Stimulated activated CD4-positive, alpha-beta T cell treated with anti-CD3 and anti-CD28 coated beads, TNF-alpha, amount 100 ng/mL, for 24 hours (primary cell): ENCODE data around the gene SIAH2.
A peak's percentile ranks its signal among the peaks of the same experiment; 100 is the strongest.

Experiments
- DNase-seq, 3 experiments: peaks; one replicate each; pipeline ENCODE4 v3.0.0-alpha.2; 2020; ENCODE audit warnings: low read depth in 3 of 3

SIAH2 gene

DNA sequence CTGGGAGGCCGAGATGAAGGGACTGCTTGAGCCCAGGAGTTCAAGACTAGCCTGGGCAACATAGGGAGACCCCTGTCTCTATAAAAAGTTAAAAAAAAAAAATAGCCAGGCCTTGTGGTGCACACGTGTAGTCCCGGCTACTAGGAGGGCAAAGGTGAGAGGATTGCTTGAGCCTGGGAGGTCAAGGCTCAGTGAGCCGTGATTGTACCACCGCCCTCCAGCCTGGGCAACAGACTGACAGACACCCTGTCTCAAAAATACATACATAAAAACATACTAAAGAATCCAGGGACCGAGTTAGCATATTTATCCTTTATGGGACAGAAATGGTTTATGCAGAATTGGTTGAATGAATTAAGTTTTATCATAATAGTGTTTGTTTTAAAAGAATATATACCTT, 13.7 kb downstream of the SIAH2 start:
- DNase-seq, result no peak

DNA sequence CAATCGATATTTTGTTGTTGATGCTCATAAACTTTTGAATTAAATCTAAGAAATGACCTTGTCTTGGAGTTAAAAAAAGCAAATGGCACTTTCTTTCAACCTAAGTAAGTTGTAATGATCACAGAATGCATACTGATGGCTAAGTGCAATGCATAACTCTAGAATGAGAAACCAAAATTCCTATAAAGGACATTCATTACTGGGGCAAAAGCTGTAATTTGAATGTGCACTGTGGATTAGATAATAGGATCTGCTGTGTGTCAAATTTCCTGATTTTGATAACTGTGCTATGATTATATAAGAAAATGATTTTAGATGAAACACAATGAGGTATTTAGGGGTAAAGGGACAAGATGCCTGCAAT, 14.3 kb downstream of the SIAH2 start:
- DNase-seq, result no peak

DNA sequence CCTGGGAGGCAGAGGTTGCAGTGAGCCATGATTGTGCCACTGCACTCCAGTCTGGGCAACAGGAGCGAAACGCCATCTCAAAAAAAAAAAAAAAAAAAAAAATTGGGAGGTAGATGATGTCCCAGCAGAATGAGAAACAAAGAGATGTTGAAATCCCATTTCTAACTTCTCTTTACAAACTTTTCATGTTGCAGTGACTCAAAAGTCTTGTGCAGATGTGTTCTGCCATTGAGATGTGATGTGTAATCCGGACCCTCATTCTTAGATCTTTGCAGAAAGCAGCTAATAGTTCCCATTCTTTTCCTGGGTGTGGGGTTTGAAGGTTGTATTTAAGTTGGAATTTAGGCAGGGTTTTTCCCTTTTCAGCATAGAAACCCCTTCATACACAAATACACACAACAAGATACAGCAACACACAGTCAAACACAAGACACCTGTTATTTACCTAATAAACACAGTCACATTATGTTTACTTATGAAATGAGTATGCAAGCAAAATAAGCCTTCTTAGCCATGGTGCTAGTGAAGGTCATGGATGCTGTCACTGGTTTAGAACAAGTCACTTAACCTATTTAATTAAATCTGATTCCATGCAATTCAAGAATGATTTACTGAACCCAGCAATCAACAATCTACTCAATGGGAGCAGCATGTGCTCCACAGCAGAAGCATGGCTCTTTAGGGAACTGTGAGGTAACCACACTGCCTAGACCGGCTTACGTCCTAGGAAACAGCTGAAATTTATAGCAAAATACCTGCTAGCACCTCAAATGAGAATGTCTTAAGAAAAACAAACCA, 14.9 kb downstream of the SIAH2 start:
- no peak for DNase-seq

DNA sequence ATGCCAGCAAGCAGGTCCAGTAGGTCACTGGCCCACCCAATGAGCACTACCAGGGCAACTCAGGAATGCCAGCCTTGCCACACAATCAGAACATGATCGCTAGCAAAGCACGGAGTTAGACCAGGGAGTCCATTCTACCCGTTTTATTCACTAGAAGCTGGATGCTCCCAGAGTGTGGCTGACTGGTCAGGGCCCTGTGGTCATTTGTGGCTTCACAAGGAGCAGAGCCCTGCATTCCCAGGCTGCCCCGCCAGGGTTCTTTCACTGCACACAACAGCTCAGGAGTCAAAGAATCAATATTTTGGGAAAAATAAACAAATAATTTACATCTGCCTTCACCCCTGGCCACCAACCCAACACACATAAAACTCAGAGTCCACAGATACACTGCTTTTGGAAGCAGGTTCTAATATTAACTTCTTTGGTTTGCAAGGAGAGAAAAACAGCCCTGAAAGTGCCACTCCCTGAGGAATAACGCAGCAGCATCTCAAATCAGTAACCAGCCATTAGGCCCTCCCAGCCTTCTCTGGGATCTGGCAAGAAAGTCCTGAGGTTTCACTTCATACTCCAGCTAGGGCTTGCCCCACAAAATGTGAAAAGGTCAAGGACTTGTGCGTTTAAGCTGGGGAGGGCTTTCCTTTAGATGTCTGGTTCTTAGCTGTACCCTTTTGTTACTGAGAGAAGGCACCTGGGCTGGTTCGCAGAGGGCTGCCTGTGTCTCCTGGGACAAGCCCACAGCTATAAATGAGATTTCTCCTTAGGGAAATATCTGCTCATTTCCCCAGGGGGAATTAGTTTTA, 16.0 kb downstream of the SIAH2 start:
- DNase-seq, result no peak

DNA sequence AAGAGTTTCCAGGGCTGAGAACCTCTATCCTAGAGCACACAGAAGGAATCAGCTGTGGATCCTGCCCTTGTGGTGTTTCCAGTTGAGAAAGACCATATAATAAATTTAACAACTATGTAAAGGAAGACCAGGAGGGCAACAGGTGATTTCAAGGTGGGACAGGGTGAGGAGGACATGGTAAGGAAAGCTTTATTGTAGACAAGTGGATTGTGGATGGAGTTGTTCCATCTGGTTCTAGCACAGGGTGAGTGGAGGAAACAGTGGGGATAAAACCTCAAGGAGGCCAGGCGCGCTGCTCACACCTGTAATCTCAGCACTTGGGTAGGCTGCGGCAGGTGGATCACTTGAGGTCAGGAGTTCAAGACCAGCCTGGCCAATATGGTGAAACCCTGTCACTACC, 17.1 kb downstream of the SIAH2 start:
- no peak for DNase-seq

DNA sequence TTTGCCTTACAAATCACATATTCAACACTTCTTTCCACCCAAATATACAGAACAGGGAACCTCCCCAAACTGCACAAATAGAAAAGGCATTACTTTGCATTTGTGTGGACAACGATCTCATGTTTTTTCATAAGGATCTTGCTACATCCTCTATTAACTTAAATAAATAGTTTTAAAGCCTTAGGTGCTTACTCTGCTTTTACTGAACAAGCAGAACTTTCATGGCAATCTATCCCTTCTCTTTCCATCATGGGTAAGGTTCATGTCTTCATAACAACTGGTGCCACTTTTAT, 18.1 kb downstream of the SIAH2 start:
- no peak for DNase-seq

DNA sequence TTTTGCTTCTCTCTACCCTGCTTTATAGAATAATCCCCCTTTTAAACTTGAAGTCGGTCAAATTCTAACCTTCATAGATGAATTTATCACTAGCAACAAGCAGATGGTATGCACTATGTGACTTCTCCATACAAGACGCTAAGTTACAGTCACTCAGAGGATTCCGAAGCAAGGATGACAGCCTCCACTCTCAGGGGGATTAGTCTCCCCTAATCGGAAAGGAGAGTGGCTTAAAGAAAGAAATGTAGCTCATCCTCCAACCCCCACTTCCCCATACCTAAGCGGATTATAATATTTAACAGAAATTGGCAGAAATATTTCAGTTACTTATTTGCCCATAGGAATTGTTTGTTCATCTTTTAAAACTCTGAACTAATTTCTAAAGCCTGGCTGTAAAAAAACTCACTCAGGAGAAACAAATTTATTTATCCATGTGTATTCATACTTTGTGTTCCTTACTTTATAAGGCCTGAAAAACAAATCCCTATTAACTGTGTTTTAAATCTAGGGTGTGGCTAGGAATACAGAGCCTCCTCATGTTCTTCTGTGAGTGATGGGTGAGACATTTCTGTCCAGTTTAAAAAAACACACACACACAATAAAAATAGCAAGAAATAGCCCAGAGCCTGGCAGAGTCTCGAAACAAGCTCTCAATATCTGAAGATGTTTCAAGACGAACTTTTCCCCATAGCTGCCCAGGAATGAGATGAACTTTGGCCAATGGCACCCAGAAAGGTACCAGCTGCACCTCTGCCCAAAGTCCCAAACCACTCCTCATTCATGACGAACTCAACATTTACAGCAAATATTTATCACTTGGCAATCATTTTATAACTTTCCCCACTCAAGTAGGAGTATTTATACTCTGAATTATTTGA, 18.7 kb downstream of the SIAH2 start:
- no peak for DNase-seq

DNA sequence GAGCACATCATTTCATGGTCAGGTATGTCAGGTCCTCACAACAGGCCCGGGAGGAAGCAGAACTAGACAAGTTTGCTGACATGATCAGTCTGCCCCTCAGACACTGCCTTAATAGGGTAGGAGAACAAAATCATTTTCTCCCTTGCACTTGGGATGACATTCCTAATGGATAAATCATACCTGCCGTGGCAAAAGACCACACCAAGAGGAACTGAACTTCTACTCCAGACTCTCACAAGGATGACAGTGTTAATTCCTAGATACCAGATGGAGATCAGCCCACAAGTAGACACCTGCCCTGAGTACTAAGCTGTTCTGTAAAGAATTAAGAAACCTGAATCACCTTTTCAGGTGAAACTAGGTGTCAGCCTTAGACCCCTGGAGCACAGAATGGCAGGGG, 19.5 kb downstream of the SIAH2 start:
- no peak for DNase-seq

DNA sequence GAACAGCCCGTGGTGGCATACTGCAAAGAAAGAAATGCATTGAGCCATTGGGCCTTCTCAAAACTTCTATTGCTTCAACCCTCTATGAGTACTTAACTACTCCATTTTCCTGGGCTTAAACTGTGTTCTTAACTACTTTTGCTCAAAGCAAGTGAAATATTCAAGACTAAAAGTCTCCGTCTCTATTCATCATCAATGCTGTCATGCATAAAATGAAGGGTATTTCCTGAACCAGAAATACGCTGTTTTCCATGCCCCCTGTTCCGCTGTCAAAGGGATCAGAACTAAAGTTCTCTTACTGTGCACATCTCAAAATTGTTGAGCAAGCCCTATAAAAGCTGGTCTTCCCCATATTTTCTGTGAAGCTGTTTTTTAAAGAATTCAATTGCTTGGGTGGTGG, 20.3 kb downstream of the SIAH2 start:
- DNase-seq, result no peak

DNA sequence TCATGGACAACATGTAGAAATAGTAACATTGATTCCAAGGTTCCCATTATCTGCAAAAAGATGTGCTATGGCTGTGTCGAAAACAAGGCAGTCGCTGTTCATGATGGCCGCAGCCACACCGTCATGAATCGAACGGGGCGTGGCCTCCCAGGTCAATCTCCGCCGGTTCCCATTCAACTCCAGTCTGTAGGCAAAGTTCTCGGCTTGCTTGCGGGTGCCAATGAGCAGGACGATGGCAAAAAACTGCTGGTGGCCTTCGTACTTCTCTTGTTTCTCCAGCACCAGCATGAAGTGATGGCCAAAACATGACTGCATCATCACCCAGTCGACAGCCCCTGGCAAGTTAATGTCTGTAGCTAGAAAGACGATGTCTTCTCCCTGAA, 20.8 kb downstream of the SIAH2 start:
- no peak for DNase-seq

DNA sequence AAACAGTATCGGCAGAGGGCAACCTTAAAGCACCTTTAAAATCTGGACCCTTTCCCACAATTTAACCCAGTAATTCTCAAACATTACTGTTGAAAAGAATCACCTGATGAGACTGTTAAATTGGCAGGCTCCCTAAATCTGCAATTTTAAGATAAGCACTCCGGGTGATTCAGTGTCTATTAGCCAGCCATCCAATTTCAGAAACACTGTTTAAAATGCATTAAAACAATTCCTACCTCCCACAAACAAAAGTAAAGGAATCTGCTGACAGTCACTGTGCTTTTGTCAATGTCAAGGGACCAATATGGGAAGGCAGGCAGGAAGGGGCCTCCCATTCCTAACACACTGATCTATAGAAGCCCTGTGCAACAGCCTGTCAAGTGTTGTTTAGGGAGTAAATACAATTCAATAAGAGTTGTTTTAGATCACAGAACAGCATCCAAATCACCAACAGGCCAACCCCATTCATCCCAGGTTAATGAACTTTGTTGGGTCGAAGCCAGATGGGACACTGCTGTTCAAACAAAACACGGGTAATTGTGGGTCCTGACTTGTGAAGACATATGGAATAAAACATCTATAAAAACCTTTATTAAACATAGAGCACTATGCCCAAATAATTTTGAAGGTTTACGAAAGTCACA, 21.4 kb downstream of the SIAH2 start:
- no peak for DNase-seq

DNA sequence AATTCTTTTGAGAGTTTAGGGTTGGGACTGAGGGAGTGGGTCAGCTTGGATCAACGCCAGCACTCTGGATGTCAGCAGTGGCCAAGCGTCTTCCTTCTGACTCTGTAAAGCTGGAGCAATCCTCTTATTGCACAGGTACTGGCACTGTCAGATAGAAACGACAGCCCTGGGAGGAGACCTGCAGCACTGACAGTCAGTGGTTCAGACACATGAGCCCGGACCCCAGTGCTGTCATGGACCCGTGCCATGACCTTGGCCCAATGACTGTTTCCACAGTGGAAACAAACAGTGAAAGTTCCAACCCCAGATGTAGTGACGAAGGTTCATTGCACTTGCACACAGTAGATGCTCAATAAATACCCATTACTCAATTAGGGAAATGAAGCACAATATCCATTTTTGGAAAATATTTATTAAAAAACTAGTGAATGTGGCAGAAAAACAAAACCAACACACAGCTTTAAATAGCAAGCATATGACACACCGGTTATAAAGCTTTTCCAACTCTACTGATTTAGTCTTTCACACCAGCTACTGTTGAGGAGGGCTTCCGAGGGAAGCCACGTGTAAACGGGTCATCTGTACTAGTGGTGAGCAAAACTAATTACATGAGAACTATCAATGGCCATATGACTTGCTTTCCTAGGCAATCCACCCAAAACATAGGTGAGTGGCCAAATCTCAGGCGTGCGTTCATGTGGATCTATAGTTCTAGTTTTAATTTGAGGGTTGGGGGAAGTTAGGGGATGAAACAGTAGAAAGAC, 22.1 kb downstream of the SIAH2 start:
- DNase-seq, result peak in 1 of 3 experiments; percentile 43

DNA sequence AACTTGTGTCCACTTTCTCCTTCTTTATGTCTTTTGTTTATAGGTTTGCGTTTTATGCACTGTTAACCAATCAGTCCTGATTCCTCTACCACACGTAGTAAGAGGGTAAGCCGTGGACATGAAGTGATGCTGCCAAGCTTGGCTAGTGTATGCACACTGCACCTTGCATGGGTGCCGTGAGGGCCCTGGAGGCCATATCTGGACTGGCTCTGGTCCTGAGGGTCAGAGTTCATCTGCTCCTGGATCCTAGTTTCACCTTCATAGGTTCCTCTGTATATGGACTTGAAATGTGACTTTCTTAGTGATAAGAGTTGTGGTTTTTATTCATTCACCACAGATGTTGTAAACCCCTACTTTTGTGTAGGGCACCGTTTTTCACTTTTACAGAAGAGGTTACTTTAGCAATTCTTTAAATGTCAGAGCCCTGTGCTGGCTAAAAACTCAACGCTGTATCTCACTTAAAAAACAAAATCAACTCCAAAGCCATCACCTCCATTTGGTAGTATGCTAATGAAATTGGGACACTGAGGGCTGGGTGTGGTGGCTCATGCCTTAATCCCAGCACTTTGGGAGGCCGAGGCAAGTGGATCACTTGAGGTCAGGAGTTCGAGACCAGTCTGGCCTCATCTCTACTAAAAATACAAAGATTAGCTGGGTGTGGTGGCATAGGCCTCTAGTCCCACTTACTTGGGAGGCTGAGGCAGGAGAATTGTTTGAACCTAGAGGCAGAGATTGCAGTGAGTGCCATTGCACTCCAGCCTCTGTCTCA, 22.9 kb downstream of the SIAH2 start:
- peak in 1 of 3 experiments; percentile 33 for DNase-seq

DNA sequence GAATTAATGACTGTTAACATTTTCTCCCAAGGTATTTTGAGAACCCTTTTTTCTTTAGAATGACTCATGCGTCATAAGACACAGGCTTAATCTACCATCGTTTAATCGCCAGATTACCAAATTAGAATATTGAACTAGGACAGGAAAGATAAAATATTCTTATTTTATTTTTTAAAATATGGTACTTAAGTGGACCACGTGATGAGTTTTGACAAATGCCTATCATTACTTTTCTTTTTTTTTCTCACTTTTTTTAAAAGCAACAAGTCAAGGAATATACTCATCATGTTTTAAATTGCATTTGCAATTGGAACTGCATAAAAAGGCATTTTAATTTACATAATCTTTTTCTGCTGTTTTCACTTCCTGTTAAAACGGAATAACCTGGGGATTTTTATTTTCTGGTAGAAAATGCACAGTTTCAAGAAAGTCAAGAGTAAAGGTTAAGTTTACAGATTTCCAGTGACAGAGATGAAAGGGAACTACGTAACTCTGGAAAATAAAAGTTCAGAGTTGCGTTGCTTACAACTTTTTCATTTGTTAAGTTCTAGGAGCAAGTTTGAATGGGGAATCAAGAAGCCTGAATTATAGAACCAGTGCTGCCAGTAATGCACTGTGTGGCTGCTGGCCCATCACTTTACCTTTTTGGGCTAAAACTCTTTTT, 23.6 kb downstream of the SIAH2 start:
- DNase-seq, result no peak

DNA sequence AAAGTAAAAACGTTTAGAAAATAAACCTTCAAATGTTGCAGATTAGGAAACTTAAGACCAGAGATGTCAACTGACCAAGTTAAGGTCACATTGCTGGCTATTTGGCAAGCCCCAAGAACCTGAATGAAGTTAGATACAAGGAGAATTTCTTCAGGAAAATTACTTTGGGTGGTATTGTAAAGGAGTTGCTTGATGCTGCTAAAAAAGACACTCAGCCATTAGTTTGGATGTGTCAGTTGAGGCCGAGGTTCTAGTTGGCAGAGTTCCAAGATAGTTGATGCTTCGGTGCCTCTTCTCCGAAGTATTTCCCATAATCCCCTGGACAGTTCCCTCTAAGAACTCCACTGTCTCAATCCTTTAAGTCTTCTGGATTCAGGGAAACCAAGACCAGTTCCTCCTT, 24.3 kb downstream of the SIAH2 start:
- DNase-seq, result no peak

DNA sequence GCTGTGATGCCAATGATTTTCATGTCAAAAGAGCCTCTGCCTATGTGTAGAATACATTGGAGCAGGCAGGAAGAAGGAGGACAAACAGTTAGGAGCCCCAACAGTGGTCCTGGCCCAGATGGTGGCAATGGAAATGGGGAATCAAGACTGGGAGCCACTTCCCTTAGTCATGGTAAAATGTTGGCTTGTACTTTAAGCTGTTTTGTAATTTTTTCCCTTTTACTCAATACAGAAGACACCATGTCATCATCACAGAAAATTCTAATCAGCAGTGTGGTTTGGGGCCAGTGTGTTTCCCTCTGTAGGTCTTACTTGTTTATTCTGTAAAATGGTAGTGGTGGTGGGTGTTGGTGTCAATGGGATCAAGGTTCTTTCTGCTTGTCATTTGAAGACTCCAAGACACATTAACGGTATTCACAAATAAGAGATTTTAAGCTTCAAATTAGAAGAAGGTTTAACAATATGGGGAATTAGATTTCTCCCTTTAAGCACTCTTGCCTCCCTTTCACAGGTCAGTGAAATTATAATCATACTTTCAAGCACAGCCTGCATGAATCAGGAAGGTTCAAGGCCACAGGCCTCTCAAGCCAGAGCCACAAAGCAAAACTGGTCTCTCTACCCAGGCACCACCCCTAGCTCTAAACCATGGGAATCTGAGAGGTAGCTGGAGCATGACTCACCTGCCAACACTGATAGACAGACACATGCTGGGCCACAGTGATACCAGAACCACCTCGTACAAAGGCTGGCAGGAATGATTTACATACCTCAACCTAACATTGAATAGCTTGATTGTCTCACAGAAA, 24.9 kb downstream of the SIAH2 start:
- peak in 1 of 3 experiments; percentile 37 for DNase-seq

DNA sequence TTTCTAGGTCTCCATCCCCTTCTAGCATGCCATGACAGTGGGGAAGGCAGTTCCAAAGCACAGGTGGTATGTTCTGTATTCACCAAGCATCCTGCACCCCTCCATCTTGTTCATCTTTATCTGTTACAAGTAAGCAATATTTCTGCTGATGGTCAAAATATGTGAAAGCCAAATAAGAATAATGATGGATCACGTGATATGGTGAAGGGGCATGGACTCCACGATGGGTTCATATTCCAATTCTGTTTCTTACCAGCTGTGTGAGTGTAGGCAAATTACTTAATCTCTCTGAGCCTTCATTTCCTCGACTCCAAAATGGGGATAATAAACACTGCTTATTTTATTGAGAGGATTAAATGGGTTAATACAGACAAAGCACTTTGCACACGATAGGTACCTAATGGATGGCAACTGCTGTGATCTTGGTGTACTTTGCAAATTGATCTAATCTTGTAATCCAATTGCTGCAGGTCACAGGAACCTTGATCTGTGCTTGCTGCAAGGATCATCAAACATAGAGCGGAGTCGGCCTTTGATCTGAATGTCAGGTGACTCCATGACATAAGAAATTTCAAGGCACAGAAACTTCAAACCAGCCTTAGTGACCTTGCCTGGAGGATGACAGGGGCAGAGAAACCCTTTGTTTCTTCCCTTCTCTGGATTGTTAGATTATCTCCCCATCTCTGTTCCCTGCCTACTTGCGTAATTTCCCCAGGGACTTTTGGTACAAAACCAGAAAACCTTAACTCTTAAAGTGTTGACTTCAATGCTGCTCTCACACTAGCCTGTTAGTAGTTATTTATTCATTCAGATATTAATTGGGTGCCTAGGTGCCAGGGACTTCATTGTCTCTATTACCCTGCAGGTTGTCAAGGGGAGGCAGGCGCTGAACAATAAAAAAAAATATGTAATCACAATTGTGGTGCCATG, 25.8 kb downstream of the SIAH2 start:
- no peak for DNase-seq

DNA sequence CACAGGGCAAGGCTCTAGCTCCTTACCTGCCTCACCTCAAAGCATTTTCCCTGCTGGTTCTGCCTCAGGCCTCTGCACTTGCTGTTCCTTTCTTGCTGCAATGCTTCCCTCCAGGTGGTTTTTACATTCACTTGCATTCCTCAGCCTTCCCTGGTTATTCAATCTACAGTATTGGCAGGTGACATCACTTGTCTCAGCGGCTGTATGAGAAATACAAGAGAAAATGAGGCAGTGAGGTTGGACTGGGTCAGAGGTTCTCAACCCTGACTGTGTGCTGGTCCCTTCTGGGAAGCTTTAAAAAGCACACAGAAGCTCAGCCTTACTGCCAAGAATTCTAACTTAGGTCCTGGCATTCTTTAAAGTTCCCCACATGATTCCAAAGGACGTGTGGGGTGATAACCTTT, 26.7 kb downstream of the SIAH2 start:
- no peak for DNase-seq
